Thyroid gland (tissue), 4 donors: ENCODE measurements around the gene CBLN1.

Experiments
- POLR2A ChIP-seq, 2 donors: fragments of 450-650 bp; IDR thresholded peaks; one replicate each; pipeline ENCODE4 v1.6.1; 2017; ENCODE audit warnings: antibody characterized with exemption in 2 of 2, mild to moderate bottlenecking in 2 of 2, moderate library complexity in 1 of 2
- TF ChIP-seq, protein P1 (sequence below), 6 experiments: fragments of 200-600 bp in 3 of 6; fragments of 450-650 bp in 3 of 6; sonication (generic) in 3 of 6; IDR thresholded peaks; one replicate each; pipeline ENCODE4 v1.5.1; 2016 to 2019; ENCODE audit warnings: antibody characterized with exemption in 6 of 6, mild to moderate bottlenecking in 2 of 6, inconsistent platforms in 1 of 6, moderate library complexity in 1 of 6

GRCh38 chr16:49248227-49248626, 33.4 kb downstream of the CBLN1 start:
- TF ChIP-seq, protein P1, sequence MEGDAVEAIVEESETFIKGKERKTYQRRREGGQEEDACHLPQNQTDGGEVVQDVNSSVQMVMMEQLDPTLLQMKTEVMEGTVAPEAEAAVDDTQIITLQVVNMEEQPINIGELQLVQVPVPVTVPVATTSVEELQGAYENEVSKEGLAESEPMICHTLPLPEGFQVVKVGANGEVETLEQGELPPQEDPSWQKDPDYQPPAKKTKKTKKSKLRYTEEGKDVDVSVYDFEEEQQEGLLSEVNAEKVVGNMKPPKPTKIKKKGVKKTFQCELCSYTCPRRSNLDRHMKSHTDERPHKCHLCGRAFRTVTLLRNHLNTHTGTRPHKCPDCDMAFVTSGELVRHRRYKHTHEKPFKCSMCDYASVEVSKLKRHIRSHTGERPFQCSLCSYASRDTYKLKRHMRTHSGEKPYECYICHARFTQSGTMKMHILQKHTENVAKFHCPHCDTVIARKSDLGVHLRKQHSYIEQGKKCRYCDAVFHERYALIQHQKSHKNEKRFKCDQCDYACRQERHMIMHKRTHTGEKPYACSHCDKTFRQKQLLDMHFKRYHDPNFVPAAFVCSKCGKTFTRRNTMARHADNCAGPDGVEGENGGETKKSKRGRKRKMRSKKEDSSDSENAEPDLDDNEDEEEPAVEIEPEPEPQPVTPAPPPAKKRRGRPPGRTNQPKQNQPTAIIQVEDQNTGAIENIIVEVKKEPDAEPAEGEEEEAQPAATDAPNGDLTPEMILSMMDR (IDR thresholded peaks at IDR 0.05) = no peak
- TF ChIP-seq POLR2A (IDR thresholded peaks at IDR 0.05) = no peak
